ENCODE data around the gene CIRBP. TPM values are rescaled to one million over a fixed set of nuclear protein-coding genes. Genes with fewer than 3 reads are reported as not detected.

Gene CIRBP
- total RNA-seq, 1 donor, result 380 TPM

- H3K4me1 ChIP-seq (ENCODE audit: insufficient read depth, low read length), result no peaks in the 10 kb centered on the region
- H3K27me3 ChIP-seq (ENCODE audit: insufficient read depth, low read length), result peaks cover 38% of the 10 kb centered on the region
- DNase-seq (ENCODE audit: insufficient read length, low spot score, missing footprints), result peak; percentile 94
- H3K9me3 ChIP-seq (ENCODE audit: low read depth, low read length), result no peaks in the 10 kb centered on the region
- H3K79me2 ChIP-seq (ENCODE audit: insufficient read depth, low read length), result no peaks in the 10 kb centered on the region
- H3K27ac ChIP-seq (ENCODE audit: low read depth, low read length), result no peak overlapping the region
- peaks cover 5% of the 10 kb centered on the region for H3K36me3 ChIP-seq (ENCODE audit: insufficient read depth, low read length)
- H4K20me1 ChIP-seq (ENCODE audit: insufficient read depth, low read length), result peaks cover 12% of the 10 kb centered on the region
- no peak overlapping the region for H3K4me2 ChIP-seq (ENCODE audit: insufficient read depth, low read length)
- TF ChIP-seq CTCF (IDR thresholded peaks at IDR 0.05; ENCODE audit: extremely low read depth, low read depth, low read length), result no peak
- H3K4me3 ChIP-seq (ENCODE audit: insufficient read depth, low read length), result no peak overlapping the region
- H2AFZ ChIP-seq (ENCODE audit: low read length), result no peak overlapping the region
These were observed 15.3 kb downstream of the CIRBP start for GRCh38 chr19:1284293-1284978.

GRCh38 chr19:1284979-1285736, 16.0 kb downstream of the CIRBP start:
- Histone ChIP-seq H3K4me2 (ENCODE audit: insufficient read depth, low read length) (no peak overlapping the region), H4K20me1 (ENCODE audit: insufficient read depth, low read length) (peaks cover 6% of the 10 kb centered on the region), H3K27ac (ENCODE audit: low read depth, low read length) (no peak overlapping the region), H3K36me3 (ENCODE audit: insufficient read depth, low read length) (no peaks in the 10 kb centered on the region), H3K4me1 (ENCODE audit: insufficient read depth, low read length) (no peaks in the 10 kb centered on the region), H3K79me2 (ENCODE audit: insufficient read depth, low read length) (no peaks in the 10 kb centered on the region), H3K4me3 (ENCODE audit: insufficient read depth, low read length) (no peak overlapping the region), H2AFZ (ENCODE audit: low read length) (no peak overlapping the region), H3K9me3 (ENCODE audit: low read depth, low read length) (no peaks in the 10 kb centered on the region), H3K27me3 (ENCODE audit: insufficient read depth, low read length) (peaks cover 38% of the 10 kb centered on the region)
- no peak for TF ChIP-seq CTCF (IDR thresholded peaks at IDR 0.05; ENCODE audit: extremely low read depth, low read depth, low read length)
- DNase-seq (ENCODE audit: insufficient read length, low spot score, missing footprints), result no peak

GRCh38 chr19:1285737-1286360, 16.7 kb downstream of the CIRBP start, which contains the start of gene EFNA2:
TSS of gene EFNA2 (plus strand) at chr19:1285873. CDS start at chr19:1286169, 296 bp downstream.
- Histone ChIP-seq H3K79me2 (ENCODE audit: insufficient read depth, low read length) (no peaks in the 10 kb centered on the region), H4K20me1 (ENCODE audit: insufficient read depth, low read length) (peaks cover 4% of the 10 kb centered on the region), H2AFZ (ENCODE audit: low read length) (no peak within 1 kb of the TSS), H3K27ac (ENCODE audit: low read depth, low read length) (no peak within 1 kb of the TSS), H3K4me2 (ENCODE audit: insufficient read depth, low read length) (no peak within 1 kb of the TSS), H3K9me3 (ENCODE audit: low read depth, low read length) (no peaks in the 10 kb centered on the region), H3K4me3 (ENCODE audit: insufficient read depth, low read length) (no peak within 1 kb of the TSS), H3K36me3 (ENCODE audit: insufficient read depth, low read length) (no peaks in the 10 kb centered on the region), H3K27me3 (ENCODE audit: insufficient read depth, low read length) (peaks cover 38% of the 10 kb centered on the region), H3K4me1 (ENCODE audit: insufficient read depth, low read length) (no peaks in the 10 kb centered on the region)
- no peak for TF ChIP-seq CTCF (IDR thresholded peaks at IDR 0.05; ENCODE audit: extremely low read depth, low read depth, low read length)
- peak; percentile 94 for DNase-seq (ENCODE audit: insufficient read length, low spot score, missing footprints)

Data from osteoblast (primary cell).